Nephron progenitor cell (in vitro differentiated cells): ENCODE data around the gene SF3B2.
"Not testable (repeated sequence)": the region's sequence is repeated elsewhere in the genome, so short reads cannot be mapped to it uniquely, and the experiment has no call there.

Source experiments
- DNase-seq: peaks from one replicate; pipeline ENCODE4 v3.0.0; 2021
- H3K27ac Mint-ChIP-seq: 2 replicates; pipeline ENCODE4 v1.8.0; 2021; ENCODE audit warnings: mild to moderate bottlenecking, moderate library complexity, mixed read lengths
- H3K27me3 Mint-ChIP-seq: 2 replicates; pipeline ENCODE4 v1.8.0; 2021; ENCODE audit warnings: mild to moderate bottlenecking, low read depth, mixed read lengths; ENCODE audit not compliant: poor library complexity
- H3K36me3 Mint-ChIP-seq: 2 replicates; pipeline ENCODE4 v1.8.0; 2021; ENCODE audit warnings: low read depth, mixed read lengths
- H3K4me1 Mint-ChIP-seq: 2 replicates; pipeline ENCODE4 v1.8.0; 2021; ENCODE audit warnings: mixed read lengths
- H3K4me3 Mint-ChIP-seq: 2 replicates; pipeline ENCODE4 v1.8.0; 2021; ENCODE audit warnings: mild to moderate bottlenecking, moderate library complexity, mixed read lengths
- H3K9me3 Mint-ChIP-seq: 2 replicates; pipeline ENCODE4 v1.8.0; 2021; ENCODE audit warnings: mild to moderate bottlenecking, moderate library complexity, mixed read lengths
- CTCF ChIP-seq: fragments of 200-600 bp; sonication (generic); IDR thresholded peaks from 2 replicates; pipeline ENCODE4 v1.5.0; 2021; ENCODE audit warnings: antibody characterized with exemption

The SF3B2 gene

GRCh38 chr11:66077927-66078326 lies 25.8 kb downstream of the SF3B2 start:
- Mint-ChIP-seq H3K27ac (no peak overlapping the region), H3K9me3 (no peaks in the 10 kb centered on the region), H3K4me3 (no peak overlapping the region), H3K27me3 (peaks cover 2% of the 10 kb centered on the region), H3K36me3 (peaks cover 44% of the 10 kb centered on the region), H3K4me1 (peaks cover 47% of the 10 kb centered on the region)
- DNase-seq = no peak
- TF ChIP-seq CTCF = no peak

- Mint-ChIP-seq H3K4me1 (peaks cover 53% of the 10 kb centered on the region), H3K27ac (peak overlapping the region; percentile 92), H3K36me3 (peaks cover 36% of the 10 kb centered on the region)
- DNase-seq, H3K9me3 Mint-ChIP-seq, H3K4me3 Mint-ChIP-seq, H3K27me3 Mint-ChIP-seq: not testable (repeated sequence)
Observed at GRCh38 chr11:66078949-66079348, 26.8 kb downstream of the SF3B2 start.

GRCh38 chr11:66080055-66080817 lies 28.1 kb downstream of the SF3B2 start:
- H3K4me3 Mint-ChIP-seq = no peak overlapping the region
- H3K4me1 Mint-ChIP-seq = peaks cover 66% of the 10 kb centered on the region
- H3K27ac Mint-ChIP-seq = peak overlapping the region; percentile 92
- H3K27me3 Mint-ChIP-seq = peaks cover 2% of the 10 kb centered on the region
- no peak for DNase-seq
- no peaks in the 10 kb centered on the region for H3K9me3 Mint-ChIP-seq
- TF ChIP-seq CTCF = no peak
- H3K36me3 Mint-ChIP-seq = peaks cover 28% of the 10 kb centered on the region

- no peak for TF ChIP-seq CTCF
- DNase-seq = no peak
- H3K4me3 Mint-ChIP-seq = peak overlapping the region; percentile 14
- H3K27me3 Mint-ChIP-seq = peaks cover 2% of the 10 kb centered on the region
- peaks cover 22% of the 10 kb centered on the region for H3K36me3 Mint-ChIP-seq
- H3K27ac Mint-ChIP-seq = peak overlapping the region; percentile 69
- no peaks in the 10 kb centered on the region for H3K9me3 Mint-ChIP-seq
- peaks cover 70% of the 10 kb centered on the region for H3K4me1 Mint-ChIP-seq
Observed at GRCh38 chr11:66081505-66081904, 29.3 kb downstream of the SF3B2 start.

GRCh38 chr11:66082946-66083698 lies 31.0 kb downstream of the SF3B2 start:
- Mint-ChIP-seq H3K9me3 (no peaks in the 10 kb centered on the region), H3K4me3 (no peak overlapping the region), H3K27me3 (peaks cover 2% of the 10 kb centered on the region), H3K36me3 (peaks cover 6% of the 10 kb centered on the region), H3K4me1 (peaks cover 70% of the 10 kb centered on the region), H3K27ac (no peak overlapping the region)
- no peak for DNase-seq
- no peak for TF ChIP-seq CTCF

- Mint-ChIP-seq H3K9me3 (no peaks in the 10 kb centered on the region), H3K27ac (peak overlapping the region; percentile 49), H3K4me1 (peaks cover 64% of the 10 kb centered on the region), H3K36me3 (peaks cover under 1% of the 10 kb centered on the region), H3K4me3 (no peak overlapping the region), H3K27me3 (no peaks in the 10 kb centered on the region)
- TF ChIP-seq CTCF = no peak
- DNase-seq = no peak
Observed at GRCh38 chr11:66083767-66084166, 31.6 kb downstream of the SF3B2 start.
